HK-2 (cell line): Measurements from ENCODE around the gene ZNHIT3.
"Not testable (repeated sequence)": the region's sequence is repeated elsewhere in the genome, so short reads cannot be mapped to it uniquely, and the experiment has no call there.

Experiments used
- DNase-seq: peaks from one replicate; pipeline ENCODE4 v3.0.0-alpha.2; 2018; ENCODE audit not compliant: unreplicated experiment

Gene ZNHIT3

GRCh38 chr17:36484021-36484420 is 2.5 kb upstream of the ZNHIT3 start:
- DNase-seq: not testable (repeated sequence)

DNA sequence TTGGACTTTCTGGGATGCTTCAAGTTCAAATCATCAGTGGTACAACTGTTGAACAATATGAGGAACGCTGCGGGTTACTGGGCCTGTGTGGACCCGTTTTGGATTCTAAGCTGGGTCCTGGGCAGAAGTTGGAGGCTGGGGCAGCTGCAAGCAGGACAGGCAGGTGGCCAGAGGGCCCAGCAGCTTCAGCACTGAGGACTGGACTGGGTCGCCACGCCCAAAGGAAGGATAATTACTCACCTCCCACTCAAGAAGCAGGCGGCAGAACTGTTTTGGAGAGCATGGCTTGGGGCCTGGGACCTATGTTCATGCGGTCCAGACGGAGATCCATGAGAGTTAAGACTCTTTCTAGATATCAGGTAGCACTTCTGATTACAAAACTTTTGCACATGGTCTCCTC is 1.5 kb upstream of the ZNHIT3 start:
- no peak for DNase-seq

DNA sequence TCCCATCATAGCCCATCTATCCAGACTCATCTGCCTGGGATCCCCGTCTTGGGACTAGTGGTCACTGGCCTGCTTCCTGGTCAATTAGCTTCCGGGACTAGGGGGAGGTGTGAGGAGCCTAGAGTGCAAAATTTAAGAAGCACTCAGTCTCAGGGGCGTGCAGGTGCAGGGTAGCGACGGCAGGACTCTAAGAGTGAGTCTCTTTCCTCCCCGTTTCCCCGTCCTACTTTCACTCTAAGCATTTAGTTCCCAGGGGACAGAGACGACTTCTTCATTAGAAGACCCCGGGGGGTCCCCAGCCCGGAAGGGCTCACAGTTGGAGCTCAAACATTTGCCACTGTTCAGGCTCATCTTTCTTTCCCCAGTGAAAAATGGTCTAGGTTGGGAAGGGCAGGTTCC is 677 bp upstream of the ZNHIT3 start:
- no peak for DNase-seq

DNA sequence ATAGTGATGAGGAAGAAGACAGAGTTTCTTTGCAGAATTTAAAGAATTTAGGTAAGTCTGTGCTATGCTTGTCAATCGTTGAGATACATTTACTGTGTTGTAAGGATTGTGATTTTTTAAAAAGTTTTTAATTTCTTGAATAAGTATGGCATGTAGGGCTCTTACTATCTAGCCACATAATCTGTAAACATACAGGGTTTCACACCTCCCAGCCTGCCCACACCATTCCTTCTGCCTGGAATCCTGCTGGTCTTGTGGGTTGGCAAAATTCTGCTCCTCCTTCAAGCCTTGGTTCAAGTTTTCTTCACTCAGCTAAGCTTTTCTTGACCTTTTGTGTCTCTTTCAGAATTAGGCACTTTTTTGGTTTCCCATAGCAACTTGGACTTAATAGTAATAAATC is 7.5 kb downstream of the ZNHIT3 start:
- no peak for DNase-seq

- no peak for DNase-seq
These were observed 8.2 kb downstream of the ZNHIT3 start for GRCh38 chr17:36494674-36495073.

- no peak for DNase-seq
These were observed 8.6 kb downstream of the ZNHIT3 start for GRCh38 chr17:36495076-36495578.

- DNase-seq: no peak
These were observed 9.7 kb downstream of the ZNHIT3 start for GRCh38 chr17:36496018-36496789.

DNA sequence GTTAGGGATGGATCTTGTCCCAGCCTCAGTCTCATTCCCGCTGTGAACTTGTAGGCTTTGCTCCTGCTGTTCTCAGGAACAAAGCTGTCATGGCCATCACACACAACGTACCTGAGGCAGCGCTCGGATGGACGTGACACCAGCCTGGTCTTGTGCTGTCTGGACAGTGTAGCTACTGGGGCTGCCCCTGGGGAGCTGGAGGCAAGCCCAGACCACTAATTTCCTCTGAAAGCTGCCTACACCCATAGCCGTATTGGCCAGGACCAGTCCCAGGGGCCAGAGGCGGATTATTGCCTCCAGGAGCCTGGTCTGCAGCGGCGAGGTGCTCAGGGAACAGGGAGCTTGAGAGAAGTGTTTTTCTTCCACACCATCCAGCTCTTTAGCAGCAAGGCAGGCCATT is 11.7 kb downstream of the ZNHIT3 start:
- no peak for DNase-seq

DNA sequence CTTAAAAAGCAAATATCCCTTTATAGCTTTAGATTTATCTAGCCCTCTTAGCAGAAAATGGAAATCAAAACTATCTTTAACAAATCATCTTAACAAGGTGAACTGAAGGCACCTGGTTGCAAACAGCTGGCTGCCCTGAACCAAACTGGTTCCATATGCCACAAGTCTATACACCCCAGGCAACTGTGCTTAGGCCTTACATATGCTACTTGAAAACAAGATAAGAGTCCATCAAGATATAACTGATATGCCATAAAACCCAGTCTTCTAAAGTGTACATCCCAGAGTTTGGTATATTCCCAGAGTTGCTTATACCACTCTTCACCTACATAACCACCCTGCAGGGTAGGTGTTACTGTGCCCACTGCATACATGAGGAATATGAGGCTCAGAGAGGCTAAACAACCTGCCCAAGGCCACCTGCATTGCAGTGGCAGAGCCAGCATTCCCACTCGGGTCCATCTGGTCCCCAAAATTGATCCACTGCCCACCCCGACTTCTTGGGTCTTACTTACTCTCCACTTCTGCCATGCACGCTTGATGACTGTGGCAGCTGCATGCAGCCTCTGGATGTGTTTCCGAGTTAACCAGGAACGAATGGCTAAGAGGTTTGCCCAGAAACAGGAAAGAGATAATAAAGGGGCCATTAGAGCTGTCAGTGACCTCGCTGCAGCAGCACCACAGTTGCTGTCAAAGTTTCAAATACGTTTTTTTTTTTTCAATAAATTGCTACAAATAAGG is 12.2 kb downstream of the ZNHIT3 start:
- no peak for DNase-seq

GRCh38 chr17:36500745-36501225 is 14.3 kb downstream of the ZNHIT3 start:
- no peak for DNase-seq

DNA sequence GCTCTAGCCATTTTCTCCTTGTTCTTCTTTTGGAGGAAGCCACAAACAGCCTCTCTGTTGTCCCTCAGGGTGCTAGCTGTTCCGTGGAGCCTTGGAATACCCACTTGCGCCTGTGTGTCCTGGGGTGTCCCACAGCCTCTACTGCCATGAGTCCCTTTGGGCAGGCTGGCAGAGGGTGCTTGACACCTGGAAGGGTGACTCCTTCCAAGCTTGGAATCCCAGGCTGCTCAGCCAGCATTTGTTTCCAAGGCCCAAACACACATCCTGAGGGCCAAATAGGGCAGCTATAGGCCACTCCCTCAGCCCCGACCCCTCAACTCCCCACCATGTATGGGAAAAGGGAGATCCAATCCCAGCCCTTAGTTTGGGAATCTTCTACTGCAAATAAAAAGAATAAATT is 14.9 kb downstream of the ZNHIT3 start:
- DNase-seq: no peak

- DNase-seq: no peak
These were observed 15.5 kb downstream of the ZNHIT3 start for GRCh38 chr17:36501963-36502362.

GRCh38 chr17:36503456-36504155 is 17.1 kb downstream of the ZNHIT3 start:
- no peak for DNase-seq

DNA sequence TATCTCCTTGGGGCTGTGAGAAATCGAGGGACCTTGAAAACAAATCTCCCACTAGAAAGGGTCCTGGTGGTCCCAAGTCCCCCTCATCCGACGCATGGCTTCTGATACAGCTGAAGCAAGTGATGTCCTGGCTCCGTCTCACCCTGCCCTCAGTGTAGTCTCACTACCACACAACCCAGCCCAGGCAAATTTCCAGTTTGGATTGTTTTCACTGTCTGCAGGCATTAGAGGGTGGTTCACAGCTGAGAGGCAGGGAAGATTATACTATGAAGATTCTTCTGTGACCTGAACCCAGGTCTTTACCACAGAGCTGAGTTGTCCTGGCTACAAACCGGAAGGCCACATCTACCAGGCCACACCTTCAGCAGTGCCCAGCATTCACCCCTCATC is 17.7 kb downstream of the ZNHIT3 start:
- no peak for DNase-seq

- no peak for DNase-seq
These were observed 18.7 kb downstream of the ZNHIT3 start for GRCh38 chr17:36505171-36505570.

- no peak for DNase-seq
These were observed 19.9 kb downstream of the ZNHIT3 start for GRCh38 chr17:36506249-36506826.

DNA sequence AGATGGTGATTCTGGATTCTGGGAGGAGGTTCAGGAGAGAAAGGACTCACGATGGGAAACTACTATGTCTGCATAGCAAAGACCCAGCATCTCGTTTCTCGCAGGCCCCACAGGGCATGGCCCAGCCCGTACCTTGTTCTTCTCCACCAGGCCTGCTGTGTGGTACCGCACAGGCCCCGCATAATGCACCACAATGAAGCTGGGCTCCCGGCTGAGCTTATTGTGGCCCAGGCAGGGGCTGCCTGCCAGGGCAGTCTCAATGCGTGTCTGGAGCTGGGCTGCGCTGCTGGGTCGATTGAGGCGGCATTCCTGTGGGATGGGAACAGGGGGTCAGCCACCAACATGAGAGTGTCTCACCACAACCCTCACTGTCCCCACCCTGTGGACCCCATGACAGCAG is 20.4 kb downstream of the ZNHIT3 start:
- no peak for DNase-seq

- DNase-seq: no peak
These were observed 20.8 kb downstream of the ZNHIT3 start for GRCh38 chr17:36507266-36507665.

GRCh38 chr17:36508439-36508838 is 22.0 kb downstream of the ZNHIT3 start:
- not testable (repeated sequence) for DNase-seq

DNA sequence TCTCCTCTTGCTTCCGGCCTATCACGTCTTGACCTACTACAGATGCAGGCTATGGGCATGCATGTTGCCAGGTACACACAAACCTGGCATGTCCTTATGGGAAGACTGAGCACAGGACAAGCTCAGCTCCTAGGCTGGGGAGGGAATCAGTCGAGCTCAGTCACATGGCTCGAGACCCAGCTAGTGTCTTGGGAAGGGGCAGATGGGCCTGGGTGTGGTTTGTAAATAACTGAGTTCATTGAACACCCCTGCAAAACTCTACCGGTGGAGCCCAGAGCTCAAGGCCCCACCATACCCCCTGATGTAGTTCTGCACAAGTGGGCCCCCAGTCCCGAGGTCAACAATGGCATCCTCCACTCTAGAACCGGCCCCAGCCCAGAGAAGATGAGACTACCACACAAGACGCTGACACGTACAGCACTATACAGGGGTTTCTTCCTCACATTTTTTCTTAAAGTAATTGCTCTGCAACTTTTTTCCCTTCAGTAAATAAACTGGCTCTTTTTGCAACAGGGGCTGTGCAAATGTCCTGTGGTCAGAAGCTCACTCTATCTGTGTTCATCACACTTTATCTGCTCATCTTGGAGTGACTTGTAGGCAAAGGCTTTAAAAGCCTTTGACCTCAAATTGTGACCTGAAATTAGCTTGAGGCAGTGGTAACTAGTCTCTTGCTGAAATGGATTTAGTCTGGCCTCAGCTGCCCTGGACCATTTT is 22.9 kb downstream of the ZNHIT3 start:
- no peak for DNase-seq

GRCh38 chr17:36510636-36511035 is 24.2 kb downstream of the ZNHIT3 start:
- no peak for DNase-seq
